A673 (cell line): ENCODE data around the gene MAGOH.

Experiments
- CTCF ChIP-seq: fragments of 300-800, 200-600 bp; sonication (generic); conservative IDR thresholded peaks from 2 replicates; pipeline ENCODE4 v1.5.1; 2017; ENCODE audit warnings: low read depth, mild to moderate bottlenecking, antibody characterized with exemption, low read length, moderate library complexity, mixed read lengths
- EZH2 ChIP-seq: fragments of 200-600 bp; sonication (generic); IDR thresholded peaks from 2 replicates; pipeline ENCODE4 v1.6.1; 2017; ENCODE audit warnings: borderline replicate concordance, low read depth, mild to moderate bottlenecking, mixed read lengths, antibody characterized with exemption, low read length; ENCODE audit not compliant: poor library complexity, severe bottlenecking

- no peak for TF ChIP-seq CTCF
- TF ChIP-seq EZH2: no peak
These were observed 33.2 kb upstream of the MAGOH start for GRCh38 chr1:53271446-53272090.
